Measurements from ENCODE around the gene EIF3A.
"Not testable (repeated sequence)": the region's sequence is repeated elsewhere in the genome, so short reads cannot be mapped to it uniquely, and the experiment has no call there.

The EIF3A gene, protein sequence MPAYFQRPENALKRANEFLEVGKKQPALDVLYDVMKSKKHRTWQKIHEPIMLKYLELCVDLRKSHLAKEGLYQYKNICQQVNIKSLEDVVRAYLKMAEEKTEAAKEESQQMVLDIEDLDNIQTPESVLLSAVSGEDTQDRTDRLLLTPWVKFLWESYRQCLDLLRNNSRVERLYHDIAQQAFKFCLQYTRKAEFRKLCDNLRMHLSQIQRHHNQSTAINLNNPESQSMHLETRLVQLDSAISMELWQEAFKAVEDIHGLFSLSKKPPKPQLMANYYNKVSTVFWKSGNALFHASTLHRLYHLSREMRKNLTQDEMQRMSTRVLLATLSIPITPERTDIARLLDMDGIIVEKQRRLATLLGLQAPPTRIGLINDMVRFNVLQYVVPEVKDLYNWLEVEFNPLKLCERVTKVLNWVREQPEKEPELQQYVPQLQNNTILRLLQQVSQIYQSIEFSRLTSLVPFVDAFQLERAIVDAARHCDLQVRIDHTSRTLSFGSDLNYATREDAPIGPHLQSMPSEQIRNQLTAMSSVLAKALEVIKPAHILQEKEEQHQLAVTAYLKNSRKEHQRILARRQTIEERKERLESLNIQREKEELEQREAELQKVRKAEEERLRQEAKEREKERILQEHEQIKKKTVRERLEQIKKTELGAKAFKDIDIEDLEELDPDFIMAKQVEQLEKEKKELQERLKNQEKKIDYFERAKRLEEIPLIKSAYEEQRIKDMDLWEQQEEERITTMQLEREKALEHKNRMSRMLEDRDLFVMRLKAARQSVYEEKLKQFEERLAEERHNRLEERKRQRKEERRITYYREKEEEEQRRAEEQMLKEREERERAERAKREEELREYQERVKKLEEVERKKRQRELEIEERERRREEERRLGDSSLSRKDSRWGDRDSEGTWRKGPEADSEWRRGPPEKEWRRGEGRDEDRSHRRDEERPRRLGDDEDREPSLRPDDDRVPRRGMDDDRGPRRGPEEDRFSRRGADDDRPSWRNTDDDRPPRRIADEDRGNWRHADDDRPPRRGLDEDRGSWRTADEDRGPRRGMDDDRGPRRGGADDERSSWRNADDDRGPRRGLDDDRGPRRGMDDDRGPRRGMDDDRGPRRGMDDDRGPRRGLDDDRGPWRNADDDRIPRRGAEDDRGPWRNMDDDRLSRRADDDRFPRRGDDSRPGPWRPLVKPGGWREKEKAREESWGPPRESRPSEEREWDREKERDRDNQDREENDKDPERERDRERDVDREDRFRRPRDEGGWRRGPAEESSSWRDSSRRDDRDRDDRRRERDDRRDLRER (N-terminal part only)

DNA sequence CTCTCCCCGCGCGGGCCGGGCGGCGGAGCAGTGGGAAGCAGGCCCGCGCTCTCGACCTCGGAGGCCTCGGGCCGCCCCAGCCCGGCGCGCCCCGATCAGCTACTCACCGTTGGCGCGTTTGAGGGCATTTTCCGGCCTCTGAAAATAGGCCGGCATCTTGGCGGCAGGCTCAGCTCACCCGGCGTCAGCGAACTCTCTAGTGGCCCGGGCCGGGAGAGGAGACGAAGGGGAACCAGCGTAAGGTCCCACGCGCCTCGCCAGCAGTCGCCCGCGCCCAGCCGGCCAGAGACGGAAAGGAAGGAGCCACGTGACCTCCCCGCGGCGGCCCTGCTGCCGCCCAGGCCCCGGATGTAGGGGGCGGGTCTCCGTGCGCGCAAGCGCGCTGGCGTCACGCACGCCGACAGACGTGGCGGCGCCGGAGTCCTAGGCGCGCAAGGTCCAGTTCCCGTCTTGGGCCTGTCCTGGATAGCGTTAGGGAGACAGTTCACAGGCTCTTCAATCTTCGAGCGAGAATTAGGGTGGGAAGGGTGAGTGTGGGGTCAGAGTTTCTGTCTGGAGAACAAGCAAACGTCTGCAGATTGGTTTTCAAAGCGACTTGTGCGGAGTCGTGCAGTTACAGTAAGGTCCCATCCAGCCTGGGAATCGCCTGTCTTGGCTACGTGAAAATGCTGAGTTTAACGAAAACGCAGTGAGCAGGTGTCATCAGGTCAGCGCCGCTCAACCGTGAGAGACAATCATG is at the start of gene EIF3A:
Gene EIF3A, minus strand, starts transcription at position 297 of the 739 bp plus-strand sequence. Its CDS starts 141 bp downstream, at position 156.
- DNase-seq, result peak; percentile 81 to 88 (median 83)

DNA sequence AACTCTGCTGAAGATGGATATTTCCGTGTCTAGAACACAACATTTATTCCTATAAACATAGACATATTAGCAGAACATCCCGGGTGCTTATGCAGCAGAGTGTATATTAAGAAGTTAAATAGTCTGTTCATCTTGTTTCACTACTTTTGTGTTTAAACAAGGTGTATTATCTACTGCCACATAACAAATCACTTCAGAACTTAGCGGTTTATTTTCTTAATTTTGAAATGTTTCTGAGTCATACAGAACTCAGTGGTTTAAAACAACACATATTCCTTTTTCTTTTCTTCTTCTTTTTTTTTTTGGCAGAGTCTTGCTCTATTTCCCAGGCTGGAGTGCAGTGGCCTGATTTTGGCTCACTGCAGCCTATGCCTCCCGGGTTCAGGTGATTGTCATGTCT is 49.1 kb upstream of the EIF3A start:
- no peak for DNase-seq

DNA sequence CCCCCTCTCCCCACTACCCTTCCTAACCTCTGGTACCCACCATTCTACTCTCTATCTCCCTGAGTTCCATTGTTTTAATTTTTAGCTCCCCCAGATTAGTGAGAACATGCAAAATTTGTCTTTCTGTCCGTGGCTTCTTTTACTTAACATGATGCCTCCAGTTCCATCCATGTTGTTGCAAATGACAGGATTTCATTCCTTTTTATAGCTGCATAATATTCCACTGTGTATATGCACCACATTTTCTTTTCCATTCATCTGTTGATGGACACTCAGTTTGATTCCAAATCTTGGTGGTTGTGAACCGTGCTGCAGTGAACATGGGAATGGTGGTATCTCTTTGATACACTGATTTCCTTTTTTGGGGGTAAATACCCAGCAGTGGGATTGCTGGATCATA is 45.3 kb upstream of the EIF3A start:
- no peak for DNase-seq

DNA sequence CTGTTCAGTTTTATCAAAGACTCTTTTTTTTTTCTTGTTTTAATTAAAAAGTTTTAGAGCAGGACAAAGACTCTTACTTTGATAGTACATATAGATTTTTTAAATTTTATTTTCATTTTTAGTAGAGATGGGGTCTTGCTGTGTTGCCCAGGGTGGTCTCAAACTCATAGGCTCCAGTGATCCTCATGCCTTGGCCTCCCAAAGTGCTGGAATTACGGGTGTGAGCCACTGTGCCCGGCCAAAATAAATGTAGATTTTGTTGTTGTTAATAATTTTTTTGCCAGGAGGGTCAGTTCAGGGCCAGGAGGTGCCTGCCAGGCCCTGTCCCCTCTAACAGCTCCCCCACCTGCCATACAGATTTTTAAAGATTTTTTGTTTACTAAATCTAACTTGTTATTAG is 40.3 kb upstream of the EIF3A start:
- no peak for DNase-seq

DNA sequence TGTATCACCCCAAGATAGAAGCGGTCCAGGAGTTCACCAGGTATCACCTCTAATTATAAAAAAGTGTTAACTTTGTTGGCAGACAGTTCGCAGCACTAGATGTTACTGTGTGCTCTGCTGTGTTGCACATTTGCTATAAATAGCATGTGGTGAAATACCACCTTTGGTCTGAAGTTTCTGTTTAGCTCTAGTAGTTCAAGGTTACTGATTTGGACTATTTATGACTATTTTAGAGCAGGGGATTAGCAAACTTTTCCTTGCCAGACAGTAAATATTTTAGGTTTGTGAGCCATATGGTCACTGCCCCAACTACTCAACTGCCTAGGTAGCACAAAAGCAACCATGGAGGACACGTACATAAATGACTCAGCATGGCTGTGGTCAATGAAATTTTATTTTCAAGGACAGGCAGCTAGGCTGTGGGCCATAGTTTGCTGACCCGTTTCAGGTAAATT is 39.8 kb upstream of the EIF3A start:
- no peak for DNase-seq

DNA sequence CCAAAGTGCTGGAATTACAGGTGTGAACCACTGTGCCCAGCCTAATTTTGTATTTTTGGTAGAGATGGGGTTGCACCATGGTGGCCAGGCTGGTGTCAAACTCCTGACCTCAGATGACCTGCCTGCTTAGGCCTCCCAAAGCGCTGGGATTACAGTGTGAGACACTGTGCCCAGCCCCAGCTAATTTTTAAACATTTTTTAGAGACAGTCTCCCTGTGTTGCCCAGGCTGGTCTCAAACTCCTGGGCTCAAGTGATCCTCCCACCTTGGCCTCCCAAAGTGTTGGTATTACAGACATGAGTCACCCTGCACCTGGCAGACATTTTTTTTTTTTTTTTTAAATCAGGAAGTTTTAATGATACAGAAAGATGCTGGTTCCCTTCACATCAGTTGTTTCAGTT is 38.8 kb upstream of the EIF3A start:
- DNase-seq, result no peak

DNA sequence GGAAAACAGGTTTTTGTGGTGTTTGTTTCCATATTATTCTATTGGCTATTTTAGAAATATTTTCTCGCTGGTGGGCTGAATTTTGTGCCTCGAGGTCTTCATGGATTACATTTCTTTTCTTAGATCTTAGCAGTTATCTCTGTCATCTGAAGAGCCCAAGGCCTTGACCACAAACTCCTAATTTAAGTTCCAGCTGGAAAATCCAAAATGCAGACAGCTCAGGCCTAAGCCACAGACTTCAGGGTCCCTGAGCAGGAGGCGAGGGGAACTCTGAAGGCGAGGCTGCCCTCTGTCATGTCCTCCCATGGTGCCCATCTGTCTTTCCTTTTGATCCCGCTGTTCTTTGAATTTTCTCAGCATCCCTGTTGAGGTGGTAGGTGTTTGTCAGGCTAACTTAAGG is 37.6 kb upstream of the EIF3A start:
- DNase-seq, result no peak

DNA sequence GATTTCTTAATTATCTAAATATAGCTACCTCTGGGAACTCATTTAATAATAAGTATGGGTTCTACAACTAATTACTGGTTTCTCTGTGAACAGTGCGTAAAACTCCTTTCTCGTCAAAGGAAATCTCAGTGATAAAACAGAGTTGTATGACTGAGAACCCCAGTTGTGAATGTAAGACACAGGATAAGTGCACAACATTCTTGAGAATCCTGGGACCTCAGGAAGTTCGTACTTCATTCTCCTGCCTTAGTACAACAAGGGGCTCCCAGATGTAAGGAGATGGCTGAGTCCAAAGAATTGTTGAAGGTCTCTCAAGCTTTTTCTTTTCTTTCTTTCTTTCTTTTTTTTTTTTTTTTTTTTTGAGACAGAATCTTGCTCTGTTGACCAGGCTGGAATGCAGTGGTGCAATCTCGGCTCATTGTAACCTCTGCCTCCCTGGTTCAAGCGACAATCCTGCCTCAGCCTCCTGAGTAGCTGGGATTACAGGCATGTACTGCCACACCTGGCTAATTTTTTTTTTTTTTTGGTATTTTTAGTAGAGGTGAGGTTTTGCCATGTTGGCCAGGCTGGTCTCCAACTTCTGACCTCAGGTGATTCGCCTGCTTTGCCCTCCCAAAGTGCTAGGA is 35.8 kb upstream of the EIF3A start:
- DNase-seq, result no peak

DNA sequence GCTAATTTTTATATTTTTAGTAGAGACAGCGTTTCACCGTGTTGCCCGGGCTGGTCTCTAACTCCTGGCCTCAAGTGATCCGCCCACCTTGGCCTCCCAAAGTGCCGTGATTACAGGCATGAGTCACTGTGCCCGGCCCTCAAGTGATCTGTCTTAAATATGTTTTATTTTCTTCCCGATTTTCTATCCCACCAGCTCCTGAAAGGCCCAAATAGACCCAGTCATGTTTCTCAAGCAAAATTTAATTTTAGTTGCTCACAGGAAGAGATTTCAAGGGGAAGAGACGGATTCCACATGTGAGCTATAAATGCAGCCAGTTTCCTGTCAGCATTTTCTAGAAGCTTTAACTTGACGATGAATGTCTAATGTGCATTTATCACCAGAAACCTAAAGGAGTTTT is 35.3 kb upstream of the EIF3A start:
- DNase-seq, result no peak

DNA sequence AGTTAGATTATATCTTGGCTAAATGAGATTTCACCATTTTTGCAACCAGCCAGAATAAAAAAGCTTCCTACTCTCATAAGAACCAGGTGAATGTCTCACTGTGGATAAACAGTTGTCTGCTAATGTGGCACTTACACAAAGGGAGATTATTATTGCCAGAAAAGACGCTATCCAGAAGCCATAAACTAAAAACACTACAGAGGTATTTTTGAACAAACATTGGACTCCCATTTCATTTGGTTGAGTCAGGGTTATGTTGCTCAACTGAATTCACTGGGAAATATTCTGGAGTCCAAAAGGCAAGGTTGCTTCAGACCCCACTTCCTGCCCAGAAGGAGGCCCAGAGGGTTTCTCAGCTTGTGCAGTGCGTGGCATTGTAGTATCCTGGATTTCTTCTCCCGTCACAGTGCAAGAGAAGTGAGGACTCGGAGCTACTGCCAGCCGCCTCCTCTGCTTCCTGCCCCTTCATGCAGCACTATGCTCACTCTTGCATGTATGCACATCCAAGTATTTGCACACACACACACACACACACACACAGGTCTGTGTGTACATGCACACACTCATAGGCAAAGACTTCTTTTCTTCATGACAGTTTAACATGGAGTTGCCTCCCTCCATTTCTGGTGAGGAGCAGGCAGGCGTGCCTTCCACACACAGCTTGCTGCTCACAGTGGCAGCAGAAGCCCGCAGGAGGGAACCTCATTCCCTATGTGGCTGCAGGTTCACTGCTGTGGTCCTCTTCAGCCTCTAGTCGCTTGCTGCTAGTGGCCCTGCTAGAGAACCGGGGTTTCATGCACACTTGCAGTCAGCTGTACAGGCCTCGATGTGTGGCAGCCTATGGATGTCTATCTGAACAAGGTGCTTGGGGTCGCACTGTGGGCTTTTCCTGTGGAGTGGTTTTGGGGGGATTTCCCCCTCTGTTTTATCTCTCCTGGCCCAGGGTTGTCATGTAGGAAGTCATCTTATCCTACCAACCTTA is 33.4 kb upstream of the EIF3A start:
- DNase-seq, result no peak

DNA sequence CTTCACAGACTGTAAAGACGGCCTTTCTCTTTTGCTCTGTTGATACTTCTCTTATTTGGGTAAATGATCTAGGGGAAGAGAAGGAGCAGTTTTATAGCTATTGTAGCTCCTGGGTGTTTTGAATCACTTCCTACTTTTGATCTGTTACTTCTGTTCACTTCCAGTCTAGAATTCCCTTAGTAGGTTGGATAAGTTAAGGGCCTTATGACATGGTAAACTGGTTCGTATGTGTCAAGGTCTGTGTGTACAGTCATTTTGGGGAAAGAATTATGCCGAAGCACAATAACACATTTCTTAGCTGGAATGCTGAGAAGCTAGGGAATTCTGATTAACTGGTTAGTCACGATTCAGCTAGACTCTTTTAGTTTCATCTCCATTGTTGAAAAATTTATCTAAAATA is 31.4 kb upstream of the EIF3A start:
- DNase-seq, result no peak

DNA sequence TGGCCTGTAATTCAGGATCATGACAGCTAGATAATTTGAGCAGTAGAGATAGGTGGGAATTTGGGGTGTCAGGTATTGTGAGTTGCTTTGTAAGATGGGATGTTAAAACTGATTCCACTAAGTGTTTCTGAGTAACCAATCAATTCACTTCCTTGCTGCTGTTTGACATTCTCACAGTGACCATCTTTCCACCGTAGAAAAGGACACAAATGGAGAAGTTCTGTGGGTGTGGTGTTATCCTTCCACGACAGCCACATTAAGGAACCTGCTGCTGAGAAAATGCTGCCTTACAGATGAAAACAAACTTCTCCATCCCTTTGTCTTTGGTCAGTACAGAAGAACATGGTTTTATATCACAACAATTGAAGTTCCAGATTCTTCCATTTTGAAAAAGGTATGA is 27.2 kb upstream of the EIF3A start:
- DNase-seq, result not testable (repeated sequence)

DNA sequence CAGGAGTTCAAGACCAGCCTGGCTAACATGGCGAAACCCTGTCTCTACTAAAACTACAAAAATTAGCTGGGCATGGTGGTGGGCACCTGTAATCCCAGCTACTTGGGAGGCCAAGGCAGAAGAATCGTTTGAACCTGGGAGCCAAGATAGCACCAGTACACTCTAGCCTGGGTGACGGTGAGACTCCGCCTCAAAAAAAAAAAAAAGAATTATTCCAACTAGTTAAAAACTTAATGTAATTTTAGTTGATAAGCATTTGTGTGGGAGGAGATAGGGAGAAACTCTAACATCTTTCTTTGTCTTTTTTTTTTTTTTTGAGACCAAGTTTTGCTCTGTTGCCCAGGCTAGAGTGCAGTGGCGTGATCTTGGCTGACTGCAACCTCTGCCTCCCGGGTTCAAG is 26.5 kb upstream of the EIF3A start:
- DNase-seq, result not testable (repeated sequence)

DNA sequence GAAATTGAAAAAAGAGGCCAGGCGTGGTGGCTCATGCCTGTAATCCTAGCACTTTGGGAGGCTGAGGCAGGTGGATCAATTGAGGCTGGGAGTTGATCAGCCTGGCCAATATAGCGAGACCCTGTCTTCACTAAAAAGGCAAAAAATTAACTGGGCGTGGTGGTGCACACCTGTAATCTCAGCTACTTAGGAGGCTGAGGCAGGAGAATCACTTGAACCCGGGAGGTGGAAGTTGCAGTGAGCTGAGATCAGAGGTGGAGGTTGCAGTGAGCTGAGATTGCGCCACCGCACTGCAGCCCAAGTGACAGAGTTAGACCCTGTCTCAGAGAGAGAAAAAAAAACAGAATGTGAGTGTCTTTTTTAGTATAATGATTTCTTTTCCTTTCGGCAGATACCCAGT is 25.3 kb upstream of the EIF3A start:
- not testable (repeated sequence) for DNase-seq

DNA sequence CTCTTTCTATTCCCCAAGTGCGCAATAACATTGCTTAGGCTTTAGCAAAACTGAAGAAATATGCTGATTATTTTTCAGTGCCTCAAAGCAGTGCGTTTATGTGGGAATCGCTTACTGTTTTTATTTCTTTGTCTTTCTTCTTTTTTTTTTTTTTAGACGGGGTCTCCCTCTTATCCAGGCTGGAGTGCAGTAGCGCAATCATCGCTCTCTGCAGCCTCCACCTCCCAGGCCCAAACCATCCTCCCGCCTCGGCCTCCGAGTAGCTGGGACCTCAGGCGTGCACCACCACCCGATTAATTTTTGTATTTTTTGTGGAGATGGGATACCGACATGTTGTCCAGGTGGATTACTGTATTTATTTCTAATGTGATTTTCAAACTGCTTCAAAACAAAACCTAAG is 24.5 kb upstream of the EIF3A start:
- no peak for DNase-seq

DNA sequence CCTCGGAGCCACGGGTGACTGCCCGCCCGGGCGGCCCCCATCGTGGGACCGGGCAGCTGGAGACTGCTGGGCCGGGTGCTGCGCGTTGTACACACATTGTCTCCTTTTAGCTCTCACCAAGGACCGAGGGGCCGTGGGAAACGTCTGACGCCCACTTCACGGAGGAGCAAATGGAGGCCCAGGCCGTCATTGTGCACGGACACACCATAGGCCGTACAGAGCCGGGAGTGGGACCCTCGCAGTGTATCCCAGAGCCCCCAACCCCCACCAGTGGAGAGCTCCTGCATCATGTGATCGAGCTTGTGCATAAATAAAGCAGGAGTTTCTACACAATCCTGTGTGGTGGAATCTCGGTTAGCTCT is 24.0 kb upstream of the EIF3A start:
- peak in 1 of 3 experiments; percentile 22 for DNase-seq

DNA sequence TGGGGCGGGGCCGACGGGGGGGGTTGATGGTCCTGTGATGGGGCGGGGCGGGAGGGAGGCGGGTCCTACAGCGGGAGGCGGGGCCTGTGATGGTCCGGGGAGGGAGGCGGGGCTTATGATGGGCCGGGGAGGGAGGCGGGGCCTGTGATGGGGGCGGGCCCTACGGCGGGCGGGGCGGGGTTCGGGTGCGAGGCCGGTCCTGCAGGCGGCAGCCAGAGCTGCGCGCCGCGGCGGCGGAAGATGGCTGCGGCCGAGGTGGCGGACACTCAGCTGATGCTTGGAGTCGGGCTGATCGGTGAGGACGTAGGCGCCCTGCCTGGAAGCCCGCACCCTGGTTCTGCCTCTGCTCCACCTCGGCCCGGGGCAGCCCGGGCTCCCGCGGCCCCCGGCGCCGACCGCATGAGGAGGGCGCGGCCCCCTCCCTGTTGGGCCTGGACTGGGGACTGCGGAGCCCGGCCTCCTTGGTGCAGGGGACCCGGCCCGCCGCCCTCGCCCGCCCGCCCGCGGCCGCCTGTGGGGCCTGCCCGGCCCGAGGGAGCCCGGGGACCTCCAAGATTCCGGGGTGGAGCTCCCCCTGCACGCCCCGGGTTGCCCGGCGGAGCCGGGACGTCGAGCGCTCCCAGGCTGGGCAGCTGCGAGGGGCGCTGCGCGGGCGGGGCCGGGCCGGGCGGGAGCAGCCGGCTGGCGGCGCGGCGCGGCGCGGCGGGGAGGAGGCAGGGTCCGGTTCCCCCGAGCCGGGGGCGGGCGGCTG is 23.5 kb upstream of the EIF3A start, which contains the start of gene DENND10:
Gene DENND10, plus strand, starts transcription at position 211 of the 751 bp plus-strand sequence. Its CDS starts 30 bp downstream, at position 241.
- peak; percentile 32 to 80 (median 67) for DNase-seq

DNA sequence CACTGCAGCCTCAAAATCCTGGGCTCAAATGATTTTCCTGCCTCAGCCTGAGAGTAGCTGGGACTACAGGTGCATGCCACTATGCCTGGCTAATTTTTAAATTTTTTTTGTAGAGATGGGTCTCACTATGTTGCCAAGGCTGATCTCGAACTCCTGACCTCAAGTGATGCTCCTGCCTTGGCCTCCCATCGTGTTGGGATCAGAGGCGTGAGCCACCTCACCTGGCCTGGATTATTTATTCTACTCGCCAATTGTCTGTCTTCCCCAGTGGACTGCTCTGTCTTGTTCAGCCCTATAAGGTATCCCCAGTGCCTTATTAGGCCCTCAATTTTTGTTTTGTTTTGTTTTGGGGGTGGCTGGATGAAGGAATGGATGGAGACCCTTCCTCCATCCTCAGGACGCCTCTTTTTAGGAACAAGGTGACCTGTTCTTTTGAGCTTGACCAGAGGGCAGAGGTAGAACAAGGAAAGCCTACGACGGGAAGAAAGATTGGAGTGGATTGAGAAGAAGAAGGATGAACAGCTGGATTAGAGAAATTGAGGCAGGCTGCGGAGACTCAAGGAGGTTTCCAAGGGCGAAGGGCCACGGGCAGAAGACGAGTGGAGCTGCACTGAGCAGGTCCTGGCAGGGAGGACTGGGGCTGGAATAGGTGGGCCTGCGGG is 22.8 kb upstream of the EIF3A start:
- DNase-seq, result no peak

Data from NCI-H1417 (cell line).